ENCODE data around the gene ZDHHC18.

ZDHHC18 gene

GRCh38 chr1:26838474-26839338 is 12.2 kb downstream of the ZDHHC18 start:
- no peak for TF ChIP-seq SPI1 (IDR thresholded peaks at IDR 0.05; ENCODE audit: borderline replicate concordance, low read depth)
- TF ChIP-seq POLR2AphosphoS5 (IDR thresholded peaks at IDR 0.05; ENCODE audit: low read depth): no peak
- no peak for TF ChIP-seq CTCF (IDR thresholded peaks at IDR 0.05; ENCODE audit: insufficient read depth, low read length)
- TF ChIP-seq GABPA (IDR thresholded peaks at IDR 0.05; ENCODE audit: low read depth): no peak
- no peak for TF ChIP-seq REST (IDR thresholded peaks at IDR 0.05; ENCODE audit: insufficient replicate concordance, low read depth)
- no peaks in the 10 kb centered on the region for H3K27me3 ChIP-seq (ENCODE audit: insufficient read depth, poor library complexity, severe bottlenecking)
- DNase-seq (ENCODE audit: low read depth in 1 of 2, low spot score in 1 of 2): peak in 1 of 2 experiments; percentile 53

GRCh38 chr1:26839339-26839722 is 12.8 kb downstream of the ZDHHC18 start:
- Histone ChIP-seq H3K27me3 (ENCODE audit: insufficient read depth, poor library complexity, severe bottlenecking) (no peaks in the 10 kb centered on the region), H3K27ac (replicated peaks) (no peak overlapping the region), H3K4me3 (replicated peaks; ENCODE audit: insufficient read depth, low read length) (no peak overlapping the region)

More at GRCh38 chr1:26838474-26839338, 12.2 kb downstream of the ZDHHC18 start:
- H3K27ac ChIP-seq (replicated peaks): 0 out of 2 replicates have a peak overlapping the region, but pooled peaks have one; percentile 12
- H3K4me3 ChIP-seq (replicated peaks; ENCODE audit: insufficient read depth, low read length): no peak overlapping the region

More at GRCh38 chr1:26839339-26839722, 12.8 kb downstream of the ZDHHC18 start:
- DNase-seq (ENCODE audit: low read depth in 1 of 2, low spot score in 1 of 2): no peak
- TF ChIP-seq CTCF (IDR thresholded peaks at IDR 0.05; ENCODE audit: insufficient read depth, low read length) (no peak), POLR2AphosphoS5 (IDR thresholded peaks at IDR 0.05; ENCODE audit: low read depth) (no peak), SPI1 (IDR thresholded peaks at IDR 0.05; ENCODE audit: borderline replicate concordance, low read depth) (no peak), REST (IDR thresholded peaks at IDR 0.05; ENCODE audit: insufficient replicate concordance, low read depth) (no peak), GABPA (IDR thresholded peaks at IDR 0.05; ENCODE audit: low read depth) (no peak)

Measured in HL-60 (cell line).